Central memory CD8-positive, alpha-beta T cell (primary cell): ENCODE results near the gene MUC13.

Experiments used
- ATAC-seq: fragments of 150-1000 bp; cut with Tn5 transposase; replicated peaks from 2 replicates; pipeline ENCODE4 v1.10.0; 2022; ENCODE audit warnings: mild to moderate bottlenecking, moderate FRiP score, moderate number of reproducible peaks; ENCODE audit not compliant: poor library complexity, severe bottlenecking; ENCODE audit errors: extremely low read depth
- DNase-seq, 2 donors: peaks; one replicate each; pipeline ENCODE4 v3.0.0; 2021; ENCODE audit warnings: low spot score in 2 of 2
- H3K27ac Mint-ChIP-seq: one replicate; pipeline ENCODE4 v1.8.0; 2022; ENCODE audit warnings: low read depth, mild to moderate bottlenecking, moderate library complexity, mixed read lengths
- H3K27me3 Mint-ChIP-seq: one replicate; pipeline ENCODE4 v1.8.0; 2022; ENCODE audit warnings: mixed read lengths
- H3K36me3 Mint-ChIP-seq: one replicate; pipeline ENCODE4 v1.8.0; 2022; ENCODE audit warnings: mild to moderate bottlenecking, moderate library complexity, mixed read lengths; ENCODE audit not compliant: insufficient read depth
- H3K4me1 Mint-ChIP-seq: one replicate; pipeline ENCODE4 v1.8.0; 2022; ENCODE audit warnings: mixed read lengths
- H3K4me3 Mint-ChIP-seq: one replicate; pipeline ENCODE4 v1.8.0; 2022; ENCODE audit warnings: mild to moderate bottlenecking, moderate library complexity, mixed read lengths
- H3K9me3 Mint-ChIP-seq: one replicate; pipeline ENCODE4 v1.8.0; 2022; ENCODE audit warnings: mixed read lengths

Gene MUC13

GRCh38 chr3:124886168-124887056 is 48.1 kb downstream of the MUC13 start:
- peak overlapping the region; percentile 72 for H3K4me3 Mint-ChIP-seq
- H3K9me3 Mint-ChIP-seq = no peaks in the 10 kb centered on the region
- H3K27me3 Mint-ChIP-seq = peaks cover 71% of the 10 kb centered on the region
- ATAC-seq = peak; percentile 69
- no peak overlapping the region for H3K27ac Mint-ChIP-seq
- no peak for DNase-seq
- H3K4me1 Mint-ChIP-seq = peaks cover 5% of the 10 kb centered on the region
- no peaks in the 10 kb centered on the region for H3K36me3 Mint-ChIP-seq

- Mint-ChIP-seq H3K36me3 (no peaks in the 10 kb centered on the region), H3K4me1 (peaks cover 5% of the 10 kb centered on the region), H3K27ac (no peak overlapping the region), H3K9me3 (no peaks in the 10 kb centered on the region), H3K27me3 (peaks cover 67% of the 10 kb centered on the region), H3K4me3 (peak overlapping the region; percentile 72)
- no peak for DNase-seq
- ATAC-seq = no peak
Observed at GRCh38 chr3:124885466-124886167, 48.9 kb downstream of the MUC13 start.

DNA sequence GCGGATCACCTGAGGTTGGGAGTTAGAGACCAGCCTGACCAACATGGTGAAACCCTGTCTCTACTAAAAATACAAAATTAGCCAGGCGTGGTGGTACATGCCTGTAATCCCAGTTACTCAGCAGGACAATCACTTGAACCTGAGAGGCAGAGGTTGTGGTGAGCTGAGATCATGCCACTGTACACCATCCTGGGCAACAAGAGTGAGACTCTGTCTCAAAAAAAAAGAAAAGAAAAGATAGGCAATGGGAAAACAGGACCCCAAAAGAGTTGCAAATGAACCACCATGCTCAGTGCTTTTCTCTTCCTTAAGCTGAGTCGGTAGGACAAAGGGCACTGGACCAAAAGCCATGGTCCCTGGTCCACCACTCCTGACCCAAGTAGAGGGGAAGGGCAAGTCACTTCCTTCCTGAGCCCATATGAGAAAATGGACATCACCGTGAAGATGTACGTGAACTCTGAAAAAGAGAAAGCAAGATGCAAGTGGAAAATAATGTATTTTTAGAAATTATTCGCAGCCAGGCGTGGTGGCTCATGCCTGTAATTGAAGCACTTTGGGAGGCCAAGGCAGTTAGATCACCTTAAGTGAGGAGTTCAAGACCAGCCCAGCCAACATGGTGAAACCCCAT is 50.0 kb downstream of the MUC13 start:
- DNase-seq = no peak
- no peak for ATAC-seq
- H3K4me3 Mint-ChIP-seq = no peak overlapping the region
- H3K4me1 Mint-ChIP-seq = peaks cover 5% of the 10 kb centered on the region
- no peaks in the 10 kb centered on the region for H3K36me3 Mint-ChIP-seq
- H3K9me3 Mint-ChIP-seq = no peaks in the 10 kb centered on the region
- no peak overlapping the region for H3K27ac Mint-ChIP-seq
- H3K27me3 Mint-ChIP-seq = peaks cover 60% of the 10 kb centered on the region

DNA sequence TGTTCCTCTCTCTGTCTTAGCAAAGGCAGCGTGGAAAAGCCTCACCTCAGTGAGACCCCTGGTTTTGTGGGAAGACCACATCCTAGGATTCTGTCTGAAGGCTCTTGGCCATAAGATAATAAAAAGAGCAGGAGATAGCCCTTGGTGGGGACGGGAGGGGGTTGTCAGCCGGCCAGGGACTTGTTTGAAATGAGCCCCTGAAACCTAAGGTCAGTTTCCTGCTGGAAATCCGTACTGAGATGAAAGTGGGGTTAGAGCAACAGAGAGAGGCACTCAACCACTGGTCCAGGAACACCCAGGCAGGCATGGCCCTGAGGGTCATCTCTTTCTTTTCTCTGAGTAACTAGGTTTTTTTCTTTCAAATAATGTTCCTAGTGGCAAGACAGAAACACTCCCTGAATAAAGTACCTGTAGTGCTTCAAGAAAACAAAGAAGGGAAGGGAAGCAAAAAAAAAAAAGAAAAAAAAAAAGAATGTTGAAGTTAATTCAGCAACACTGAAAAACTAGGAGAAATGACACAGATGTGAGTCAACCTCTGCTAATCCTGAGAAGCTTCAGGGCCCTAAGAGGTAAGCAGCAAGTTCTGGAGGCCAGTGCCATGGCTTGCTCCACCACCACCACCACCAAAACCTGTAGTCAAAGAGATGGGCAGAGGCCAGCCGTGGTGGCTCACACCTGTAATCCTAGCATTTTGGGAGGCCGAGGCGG is 50.6 kb downstream of the MUC13 start:
- Mint-ChIP-seq H3K4me1 (peaks cover 9% of the 10 kb centered on the region), H3K27ac (no peak overlapping the region), H3K27me3 (peaks cover 53% of the 10 kb centered on the region), H3K9me3 (no peaks in the 10 kb centered on the region), H3K4me3 (no peak overlapping the region), H3K36me3 (no peaks in the 10 kb centered on the region)
- DNase-seq (no peak), ATAC-seq (no peak)

DNA sequence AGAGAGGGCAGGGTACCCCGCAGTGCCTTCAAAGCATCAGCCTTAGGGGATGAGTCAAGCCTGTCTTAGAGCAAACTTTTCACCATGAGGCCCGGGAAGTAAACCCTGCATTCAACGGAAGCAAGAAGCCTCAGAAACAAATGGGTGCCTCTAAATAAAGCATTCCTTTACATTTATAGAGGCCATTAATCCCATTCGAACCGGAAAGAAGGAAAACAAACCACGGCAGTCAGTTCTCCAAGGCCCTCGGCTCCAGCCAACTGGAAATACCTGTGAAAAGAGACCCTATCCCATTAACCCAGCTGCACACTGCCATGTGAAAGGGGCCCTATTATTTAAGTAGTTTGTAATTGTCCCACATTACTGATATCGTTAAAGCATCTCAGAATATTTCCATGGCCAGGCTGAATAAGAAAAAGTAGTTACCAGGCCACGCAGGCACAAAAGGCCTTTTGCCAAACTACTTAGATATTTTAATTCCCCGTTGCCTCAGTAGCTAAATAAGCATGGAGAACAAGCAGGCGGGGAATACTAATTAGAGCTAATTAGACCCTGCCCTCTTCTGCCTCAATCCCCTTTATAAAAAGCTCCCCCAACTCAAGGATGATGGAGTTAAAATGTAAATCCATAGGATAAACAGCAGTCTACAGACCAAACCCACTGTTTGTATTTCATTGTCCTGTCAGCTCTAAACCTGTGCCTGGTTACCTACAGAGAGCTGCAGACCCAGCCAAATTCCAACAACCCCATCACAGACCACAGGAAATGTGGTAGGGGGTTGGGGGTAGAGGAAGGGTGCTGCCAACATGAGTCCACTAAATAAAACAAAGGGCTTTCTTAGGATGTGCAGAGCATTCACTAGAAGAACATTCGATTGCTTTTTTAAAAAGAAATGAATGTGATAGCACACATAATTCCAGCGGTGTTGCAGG is 51.5 kb downstream of the MUC13 start:
- H3K36me3 Mint-ChIP-seq = no peaks in the 10 kb centered on the region
- DNase-seq (no peak), ATAC-seq (no peak)
- no peak overlapping the region for H3K27ac Mint-ChIP-seq
- no peak overlapping the region for H3K4me3 Mint-ChIP-seq
- peaks cover 44% of the 10 kb centered on the region for H3K27me3 Mint-ChIP-seq
- H3K9me3 Mint-ChIP-seq = no peaks in the 10 kb centered on the region
- H3K4me1 Mint-ChIP-seq = peaks cover 11% of the 10 kb centered on the region

- H3K36me3 Mint-ChIP-seq = no peaks in the 10 kb centered on the region
- DNase-seq (no peak), ATAC-seq (no peak)
- H3K9me3 Mint-ChIP-seq = no peaks in the 10 kb centered on the region
- peak overlapping the region; percentile 4 for H3K27ac Mint-ChIP-seq
- peaks cover 11% of the 10 kb centered on the region for H3K4me1 Mint-ChIP-seq
- no peak overlapping the region for H3K4me3 Mint-ChIP-seq
- peaks cover 38% of the 10 kb centered on the region for H3K27me3 Mint-ChIP-seq
Observed at GRCh38 chr3:124881976-124882697, 52.4 kb downstream of the MUC13 start.

DNA sequence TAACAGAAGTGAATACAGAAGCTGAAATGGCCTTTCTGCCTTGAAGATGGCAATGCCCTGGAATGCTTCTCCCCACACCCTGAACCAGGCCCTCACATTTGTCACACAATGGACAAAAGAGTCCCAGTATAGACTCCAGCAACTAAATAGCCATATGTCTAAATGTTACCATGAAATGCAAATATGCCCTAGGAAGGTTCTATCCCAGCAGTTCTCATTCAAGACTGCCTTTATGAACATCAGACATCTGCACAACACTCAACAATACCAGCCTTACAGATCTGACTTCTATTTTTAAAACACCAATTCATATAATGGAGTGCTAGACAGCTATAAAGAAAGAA is 55.2 kb downstream of the MUC13 start:
- H3K36me3 Mint-ChIP-seq = no peaks in the 10 kb centered on the region
- DNase-seq = no peak
- no peak overlapping the region for H3K27ac Mint-ChIP-seq
- peaks cover 26% of the 10 kb centered on the region for H3K27me3 Mint-ChIP-seq
- H3K4me3 Mint-ChIP-seq = no peak overlapping the region
- ATAC-seq = no peak
- no peaks in the 10 kb centered on the region for H3K9me3 Mint-ChIP-seq
- H3K4me1 Mint-ChIP-seq = peaks cover 6% of the 10 kb centered on the region

DNA sequence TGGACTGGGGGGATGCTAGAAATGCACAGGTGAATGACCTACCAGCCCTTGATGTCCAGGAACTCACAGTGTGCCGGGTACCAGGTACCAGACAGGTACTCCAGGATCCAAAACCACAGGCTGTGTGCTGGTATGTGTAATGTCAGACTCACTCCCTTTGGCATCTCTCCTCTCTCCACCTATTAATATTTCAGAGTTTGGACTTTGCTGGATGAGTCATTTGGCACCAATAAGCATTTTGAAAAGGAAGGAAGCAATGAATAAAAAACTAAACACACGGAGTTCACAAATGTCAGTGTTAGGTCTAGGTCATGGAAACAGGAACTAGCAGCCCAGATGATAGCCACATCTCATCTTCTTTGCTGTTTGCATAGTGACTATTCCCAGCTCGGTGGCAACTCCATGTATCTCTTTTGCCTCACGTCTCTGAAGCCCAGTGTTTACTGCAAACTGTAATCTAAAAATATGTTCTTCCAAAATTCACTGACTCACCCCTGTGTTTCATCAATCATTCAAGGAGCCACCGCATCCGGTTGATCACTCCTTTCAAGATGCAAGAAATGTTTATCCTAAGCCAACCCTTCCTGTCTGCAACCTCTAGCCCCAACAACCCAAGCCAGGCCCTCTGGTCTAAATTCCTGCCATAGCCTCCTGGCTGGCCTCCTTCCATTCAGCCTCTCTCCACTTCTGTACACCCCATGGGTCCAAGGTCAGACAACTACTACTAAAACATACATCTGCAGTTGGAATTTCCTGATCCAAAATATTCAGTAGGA is 55.8 kb downstream of the MUC13 start:
- ATAC-seq = no peak
- Mint-ChIP-seq H3K4me1 (peaks cover 6% of the 10 kb centered on the region), H3K9me3 (no peaks in the 10 kb centered on the region), H3K4me3 (no peak overlapping the region), H3K27me3 (peaks cover 20% of the 10 kb centered on the region), H3K27ac (no peak overlapping the region), H3K36me3 (no peaks in the 10 kb centered on the region)
- no peak for DNase-seq

- peaks cover 12% of the 10 kb centered on the region for H3K27me3 Mint-ChIP-seq
- ATAC-seq = no peak
- no peak overlapping the region for H3K4me3 Mint-ChIP-seq
- H3K9me3 Mint-ChIP-seq = no peaks in the 10 kb centered on the region
- peaks cover 6% of the 10 kb centered on the region for H3K4me1 Mint-ChIP-seq
- H3K36me3 Mint-ChIP-seq = no peaks in the 10 kb centered on the region
- H3K27ac Mint-ChIP-seq = no peak overlapping the region
- DNase-seq = no peak
Observed at GRCh38 chr3:124877674-124878073, 56.9 kb downstream of the MUC13 start.

- H3K4me3 Mint-ChIP-seq = no peak overlapping the region
- no peaks in the 10 kb centered on the region for H3K9me3 Mint-ChIP-seq
- H3K27ac Mint-ChIP-seq = no peak overlapping the region
- no peaks in the 10 kb centered on the region for H3K36me3 Mint-ChIP-seq
- no peak for DNase-seq
- peaks cover 6% of the 10 kb centered on the region for H3K4me1 Mint-ChIP-seq
- no peaks in the 10 kb centered on the region for H3K27me3 Mint-ChIP-seq
- ATAC-seq = no peak
Observed at GRCh38 chr3:124876401-124876878, 58.1 kb downstream of the MUC13 start.

DNA sequence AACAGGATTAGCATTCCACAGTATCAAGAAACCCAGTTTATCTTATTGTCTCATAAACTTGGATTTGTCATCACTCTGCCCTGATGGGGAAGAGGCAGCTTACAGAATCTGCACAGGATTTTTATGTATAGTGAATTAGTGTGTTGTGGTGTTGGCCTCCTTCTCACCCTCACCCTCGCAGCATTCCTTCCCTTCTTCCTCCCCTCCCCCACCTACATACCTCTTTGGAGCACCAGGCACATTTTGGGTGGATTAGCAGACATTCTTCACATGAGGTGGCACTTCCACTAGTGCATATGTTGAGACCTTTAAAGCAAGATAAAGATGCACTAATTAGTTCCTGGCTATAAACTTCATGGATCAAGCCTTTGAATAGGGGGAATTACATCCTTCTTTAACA is 61.3 kb downstream of the MUC13 start:
- DNase-seq (no peak), ATAC-seq (no peak)
- no peaks in the 10 kb centered on the region for H3K36me3 Mint-ChIP-seq
- peaks cover 9% of the 10 kb centered on the region for H3K27me3 Mint-ChIP-seq
- no peaks in the 10 kb centered on the region for H3K4me1 Mint-ChIP-seq
- no peaks in the 10 kb centered on the region for H3K9me3 Mint-ChIP-seq
- no peak overlapping the region for H3K4me3 Mint-ChIP-seq
- H3K27ac Mint-ChIP-seq = no peak overlapping the region
